Umbilical cord (tissue), 2 donors: Measurements from ENCODE around the gene NRROS. TPM values are rescaled to one million over a fixed set of nuclear protein-coding genes. Genes with fewer than 3 reads are reported as not detected.
A peak's percentile ranks its signal among the peaks of the same experiment; 100 is the strongest.
"Not testable (repeated sequence)": the region's sequence is repeated elsewhere in the genome, so short reads cannot be mapped to it uniquely, and the experiment has no call there.

ENCODE experiments used
- DNase-seq: peaks from one replicate; pipeline ENCODE4 v3.0.0-alpha.2; 2015; ENCODE audit warnings: low spot score
- total RNA-seq: library from RNA; depleted of rRNA; stranded (reverse); fragments of >200 nt; gene quantifications from one replicate; pipeline ENCODE4 v1.2.3, GENCODE V29; 2014; ENCODE audit warnings: low replicate concordance; ENCODE audit not compliant: insufficient read depth

The NRROS gene
- total RNA-seq, 1 donor from 2014 or later = 0.96 TPM

DNA sequence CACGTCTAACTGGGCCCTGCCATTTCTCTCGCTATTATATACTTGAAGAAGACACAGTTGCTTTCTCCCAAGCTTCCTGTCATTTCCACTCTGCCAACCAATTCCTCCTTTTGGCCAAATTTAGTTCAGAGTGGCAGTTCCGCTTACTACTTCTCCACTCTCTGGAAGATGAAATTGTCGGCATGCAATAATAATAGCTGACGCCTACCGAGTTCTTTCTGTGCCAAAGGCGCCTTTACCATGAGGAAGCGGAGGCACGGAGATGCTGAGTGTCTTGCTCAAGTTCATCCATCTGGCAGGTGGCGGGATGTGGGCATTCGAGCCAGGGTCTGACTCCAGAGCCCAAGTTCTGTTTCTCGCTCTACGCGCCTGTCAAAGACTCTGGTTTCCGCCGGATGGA lies 14.6 kb upstream of the NRROS start:
- no peak for DNase-seq

DNA sequence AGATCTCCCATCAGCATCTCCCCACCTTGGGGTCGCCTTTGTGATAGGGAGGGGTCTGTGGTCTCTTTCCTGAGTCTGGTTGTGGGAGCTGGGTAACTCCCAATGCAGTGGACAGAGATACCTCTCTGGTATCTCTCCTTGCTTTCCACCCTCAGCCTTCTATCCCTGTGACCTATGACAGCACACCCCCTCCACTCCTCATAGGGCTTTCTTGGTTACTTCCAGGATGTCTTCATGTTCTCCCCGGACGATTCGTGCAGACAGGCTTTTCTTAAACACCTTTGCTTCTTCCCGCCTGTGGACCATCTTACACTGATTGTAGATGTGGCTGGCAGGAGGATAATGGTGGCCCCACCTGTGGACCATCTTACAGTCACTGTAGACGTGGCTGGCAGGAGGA lies 14.2 kb upstream of the NRROS start:
- DNase-seq = no peak

DNA sequence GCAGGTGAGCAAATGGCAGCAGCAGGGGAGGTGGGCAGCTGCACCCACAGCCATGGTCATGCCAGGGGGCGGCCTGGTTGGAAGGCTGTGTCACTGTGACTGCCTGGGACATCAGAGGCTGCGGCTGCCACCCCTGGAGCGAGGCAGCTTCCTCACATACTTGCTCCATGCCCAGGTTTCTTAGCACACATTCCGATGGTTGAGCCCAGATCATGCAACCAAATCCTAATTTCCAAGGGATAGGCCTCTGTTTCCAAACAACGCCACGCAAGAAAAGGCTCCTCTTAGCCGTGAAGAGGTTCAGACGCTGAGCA lies 11.6 kb upstream of the NRROS start:
- no peak for DNase-seq

DNA sequence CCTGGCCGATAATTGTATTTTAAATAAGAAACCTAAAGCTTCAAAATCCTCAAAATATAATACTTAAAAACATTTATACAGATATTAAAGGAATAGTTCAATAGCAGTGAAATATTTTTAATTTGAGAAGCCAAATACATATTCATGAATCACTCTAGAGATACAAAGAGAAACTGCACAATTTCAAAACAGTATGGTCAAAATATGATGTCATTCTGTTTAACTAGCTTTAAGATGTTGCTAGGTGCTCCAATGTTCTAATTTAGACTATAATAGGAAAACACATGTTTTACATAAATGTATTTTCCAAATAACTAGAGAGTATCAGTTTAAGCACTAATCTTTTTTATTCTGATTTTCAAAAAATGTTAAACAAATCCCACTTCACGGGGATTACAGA lies 10.3 kb upstream of the NRROS start:
- DNase-seq = no peak

DNA sequence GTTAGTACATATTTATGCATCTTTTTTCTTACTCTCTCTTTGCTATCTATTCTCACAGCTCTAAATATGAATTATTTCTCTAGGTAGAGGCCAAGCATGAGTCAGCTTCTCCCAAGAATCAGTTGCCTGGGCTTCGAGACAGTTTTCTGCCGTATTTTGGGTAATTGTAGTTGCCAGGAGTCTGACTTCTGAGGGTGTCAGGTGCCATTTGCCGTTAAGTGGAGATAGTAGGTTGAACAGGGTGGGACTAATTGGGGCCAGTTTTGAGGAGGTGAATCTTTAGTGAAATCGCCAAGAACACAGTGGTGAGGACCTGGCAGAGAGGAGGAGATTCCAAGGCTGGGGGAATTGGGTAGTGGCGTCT lies 7.8 kb upstream of the NRROS start:
- DNase-seq = no peak

DNA sequence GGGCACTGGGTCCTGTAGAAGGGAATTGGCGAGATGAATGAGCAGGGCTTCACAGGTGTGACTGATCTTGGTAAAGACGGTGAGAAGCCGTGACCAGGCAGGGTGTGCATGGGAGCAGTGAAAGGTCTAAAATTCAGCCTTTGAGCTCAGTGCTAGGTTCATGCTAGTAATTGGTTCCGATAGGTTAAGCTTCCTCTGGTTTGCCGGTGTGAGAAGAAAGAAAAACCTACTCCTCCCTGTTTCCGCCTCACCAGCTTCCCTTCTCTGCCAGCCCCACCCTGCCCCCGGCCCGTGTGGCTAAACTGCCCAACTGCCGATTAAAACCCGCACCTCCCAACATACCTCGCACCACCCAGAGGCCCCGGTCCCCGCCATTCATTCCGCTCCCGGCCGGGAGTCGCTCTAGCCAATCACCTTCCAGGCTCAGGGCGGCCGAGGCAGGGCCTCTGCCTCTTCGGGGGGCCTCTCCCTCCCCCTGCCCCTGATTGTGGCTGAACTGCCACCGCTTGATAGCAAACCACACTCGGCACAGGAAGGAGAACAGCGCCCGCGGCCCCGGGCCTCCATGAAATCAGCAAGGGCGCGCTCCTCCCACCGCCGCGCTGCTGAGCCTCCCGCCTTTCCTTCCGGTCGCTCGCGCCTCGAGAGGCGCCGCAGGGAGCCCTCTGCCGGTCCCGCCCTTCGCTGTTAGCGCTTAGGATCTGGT lies 7.3 kb upstream of the NRROS start:
- peak; percentile 91 for DNase-seq

DNA sequence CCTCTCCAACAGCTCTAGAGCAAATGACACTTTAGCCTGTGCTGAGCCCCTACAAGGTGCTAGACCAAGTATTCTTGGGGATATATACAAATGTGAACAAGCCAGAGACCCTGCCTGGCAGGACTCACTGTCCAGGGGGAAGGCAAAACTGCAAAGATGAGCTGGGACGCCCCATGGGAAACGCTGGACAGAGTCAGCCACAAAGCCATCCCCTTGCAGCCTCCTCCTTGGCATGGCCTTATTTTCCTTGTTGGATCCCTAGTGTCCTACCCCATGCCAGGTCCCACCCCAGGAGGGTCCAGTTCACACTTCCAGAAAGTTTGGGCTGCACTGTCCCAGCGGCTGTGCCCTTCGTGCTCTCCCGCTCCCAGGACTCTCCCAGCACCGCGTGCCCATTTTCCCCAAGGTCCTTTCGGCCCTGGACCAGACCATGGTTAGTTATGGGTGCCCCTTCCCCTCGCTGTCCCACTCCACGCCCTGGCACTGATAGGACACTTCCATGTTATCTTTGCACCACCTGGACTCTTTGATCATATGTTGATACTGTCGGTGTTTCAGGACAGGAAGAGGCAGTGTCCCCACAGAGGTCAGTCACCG lies 5.8 kb upstream of the NRROS start:
- DNase-seq = no peak

DNA sequence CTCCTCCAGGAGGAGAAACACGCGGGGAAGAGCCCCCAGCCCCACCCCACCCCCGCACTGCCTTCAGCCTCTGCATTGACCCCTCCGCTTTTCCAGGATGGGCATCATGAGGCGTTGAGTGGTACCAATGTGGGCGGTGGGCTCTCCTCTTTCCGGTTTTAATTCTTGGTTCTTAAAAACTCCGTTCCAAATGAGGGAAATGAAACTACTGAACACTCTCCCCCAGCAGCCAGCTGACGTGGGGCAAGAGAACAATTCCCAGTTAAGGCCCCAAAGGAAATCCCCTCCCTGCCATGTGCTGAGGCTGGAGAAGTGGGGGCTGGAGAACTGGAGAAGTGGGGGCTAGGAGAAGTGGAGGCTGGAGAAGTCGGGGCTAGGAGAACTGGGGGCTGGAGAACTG lies 5.3 kb upstream of the NRROS start:
- DNase-seq = no peak

DNA sequence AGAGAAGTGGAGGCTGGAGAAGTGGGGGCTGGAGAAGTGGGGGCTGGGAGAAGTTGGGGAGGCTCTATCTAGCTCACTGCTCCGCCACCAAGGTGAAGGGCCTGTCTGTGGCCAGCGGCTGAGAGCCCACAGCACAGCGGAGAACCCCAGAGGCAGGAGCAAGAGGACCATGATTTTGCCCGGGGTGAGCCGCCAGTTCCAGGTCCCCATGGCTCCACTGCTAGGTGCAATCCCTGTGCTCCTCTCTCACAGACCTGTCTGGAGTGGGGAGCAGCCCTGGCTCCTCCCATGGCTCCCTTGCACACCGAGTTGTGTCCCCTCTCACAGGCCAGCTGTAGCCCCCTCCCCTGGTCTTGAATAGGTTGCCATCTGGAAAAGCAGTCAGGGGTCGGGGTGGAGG lies 4.7 kb upstream of the NRROS start:
- DNase-seq = no peak

DNA sequence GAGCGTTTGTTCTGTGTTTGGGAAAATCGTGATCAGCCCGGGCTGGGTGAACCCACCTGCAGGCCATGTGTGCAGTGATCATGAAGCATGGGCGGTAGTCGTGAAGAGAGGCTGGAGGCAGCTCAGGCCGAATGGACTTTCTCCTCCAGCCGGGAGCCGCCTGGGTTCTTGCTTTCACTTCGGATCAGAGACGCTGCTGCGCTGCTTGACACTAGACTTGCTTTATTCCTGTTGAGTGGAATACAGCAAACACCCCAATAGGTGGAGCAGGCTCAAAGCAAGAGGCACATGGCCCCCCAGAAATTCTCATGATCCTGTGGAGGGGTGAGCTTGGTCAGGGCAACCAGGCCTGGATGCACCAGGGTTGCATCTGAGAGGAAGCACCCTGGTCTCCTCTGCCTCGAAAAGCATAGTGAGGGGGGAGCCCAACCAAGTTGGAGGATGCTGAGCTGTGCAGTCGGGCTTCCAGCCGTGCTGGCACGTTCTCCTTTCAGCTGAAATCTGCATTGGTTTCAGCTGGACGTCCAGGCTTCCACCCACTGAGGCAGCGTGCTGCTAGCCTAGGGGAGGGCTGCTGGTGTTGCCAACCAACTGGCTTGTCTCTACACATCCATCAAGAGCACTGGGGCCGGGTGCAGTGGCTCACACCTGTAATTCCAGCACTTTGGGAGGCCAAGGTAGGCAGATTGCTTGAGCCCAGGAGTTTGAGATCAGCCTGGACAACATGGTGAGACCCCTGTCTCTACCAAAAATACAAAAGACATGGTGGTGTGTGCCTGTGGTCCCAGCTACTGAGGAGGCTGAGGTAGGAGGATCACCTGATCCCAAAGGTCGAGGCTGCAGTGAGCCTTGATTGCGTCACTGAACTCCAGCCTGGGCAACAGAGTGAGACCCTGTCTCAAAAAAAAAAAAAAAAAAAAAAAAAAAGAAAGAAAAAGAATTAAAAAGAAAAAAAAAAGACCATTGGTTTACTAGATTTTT lies 2.8 kb upstream of the NRROS start:
- no peak for DNase-seq

DNA sequence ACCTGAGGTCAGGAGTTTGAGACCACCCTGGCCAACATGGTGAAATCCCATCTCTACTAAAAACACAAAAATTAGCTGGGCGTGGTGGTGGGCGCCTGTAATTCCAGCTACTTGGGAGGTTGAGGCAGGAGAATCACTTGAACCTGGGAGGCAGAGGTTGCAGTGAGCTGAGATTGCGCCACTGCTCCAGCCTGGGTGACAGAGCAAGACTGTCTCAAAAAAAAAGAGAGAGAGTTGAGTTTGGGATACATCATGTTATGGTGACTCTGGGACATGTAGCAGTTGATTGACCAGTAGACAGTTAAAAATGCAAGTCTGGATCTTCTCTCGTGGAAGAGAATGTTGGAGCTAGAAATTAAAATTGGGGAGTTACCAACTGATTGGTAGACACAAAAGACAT lies 1.6 kb upstream of the NRROS start:
- not testable (repeated sequence) for DNase-seq

DNA sequence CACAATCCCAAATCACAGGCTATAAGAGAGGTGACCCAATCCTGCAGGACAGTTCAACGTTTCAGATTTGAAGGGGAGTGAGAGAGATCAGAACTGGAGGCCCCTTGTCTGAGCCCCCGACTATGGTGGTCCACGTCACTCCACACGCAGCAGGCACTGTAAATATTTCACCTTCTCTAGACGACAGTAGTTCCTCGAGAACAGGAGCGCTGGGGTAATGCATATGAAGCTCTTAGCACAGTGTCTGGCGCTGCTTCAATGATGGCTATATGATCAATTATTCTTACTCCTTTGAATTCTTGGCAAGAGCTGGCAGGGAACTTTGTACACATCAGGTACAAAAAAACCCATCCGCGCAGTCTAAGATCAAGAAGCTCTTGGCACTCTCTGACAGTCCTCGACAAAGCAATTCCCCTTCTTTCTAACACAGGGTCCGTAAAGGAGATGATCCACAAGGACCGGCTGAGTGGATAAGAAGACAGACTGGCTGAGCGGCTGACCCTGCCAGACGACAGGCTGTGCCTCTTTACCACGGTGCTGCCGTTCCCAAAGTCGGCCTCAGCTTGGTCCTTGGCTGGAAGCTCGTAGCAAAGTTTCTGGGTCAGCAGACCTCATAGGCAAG lies 522 bp upstream of the NRROS start:
- no peak for DNase-seq

DNA sequence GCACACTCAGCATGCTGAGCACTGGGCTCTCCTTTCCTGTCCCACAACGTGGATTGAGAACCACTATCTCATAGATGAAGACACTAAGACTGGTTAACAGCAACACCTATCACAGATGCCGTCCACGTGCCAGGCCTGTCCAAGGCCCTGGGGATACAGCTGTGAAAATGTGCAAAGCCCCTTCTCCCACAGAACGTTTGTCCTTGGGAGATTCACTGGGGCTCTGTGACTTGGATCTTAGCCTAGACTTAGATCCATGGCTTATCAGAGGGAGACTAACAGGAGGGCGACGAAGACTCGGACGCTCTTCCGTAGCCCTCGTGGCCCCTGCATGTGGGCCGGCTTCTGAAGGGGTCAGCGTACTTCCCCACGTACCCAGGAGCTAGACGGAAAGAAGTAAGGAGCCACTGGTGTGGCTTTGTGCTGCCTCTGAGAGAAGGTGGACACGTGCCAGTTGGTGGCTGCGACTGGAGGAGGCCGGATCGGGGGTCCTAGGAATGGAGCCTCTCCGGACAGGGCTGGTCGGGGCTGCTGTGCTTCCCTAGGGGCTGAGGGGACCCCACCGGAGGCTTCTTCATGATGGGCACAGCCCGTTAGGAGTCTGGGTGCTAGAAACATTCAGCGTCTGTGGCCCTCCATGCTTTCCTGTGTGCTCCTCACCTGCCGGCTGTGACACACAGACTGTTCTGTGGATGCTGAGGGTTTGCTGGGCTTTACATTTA lies 964 bp downstream of the NRROS start:
- DNase-seq = no peak

DNA sequence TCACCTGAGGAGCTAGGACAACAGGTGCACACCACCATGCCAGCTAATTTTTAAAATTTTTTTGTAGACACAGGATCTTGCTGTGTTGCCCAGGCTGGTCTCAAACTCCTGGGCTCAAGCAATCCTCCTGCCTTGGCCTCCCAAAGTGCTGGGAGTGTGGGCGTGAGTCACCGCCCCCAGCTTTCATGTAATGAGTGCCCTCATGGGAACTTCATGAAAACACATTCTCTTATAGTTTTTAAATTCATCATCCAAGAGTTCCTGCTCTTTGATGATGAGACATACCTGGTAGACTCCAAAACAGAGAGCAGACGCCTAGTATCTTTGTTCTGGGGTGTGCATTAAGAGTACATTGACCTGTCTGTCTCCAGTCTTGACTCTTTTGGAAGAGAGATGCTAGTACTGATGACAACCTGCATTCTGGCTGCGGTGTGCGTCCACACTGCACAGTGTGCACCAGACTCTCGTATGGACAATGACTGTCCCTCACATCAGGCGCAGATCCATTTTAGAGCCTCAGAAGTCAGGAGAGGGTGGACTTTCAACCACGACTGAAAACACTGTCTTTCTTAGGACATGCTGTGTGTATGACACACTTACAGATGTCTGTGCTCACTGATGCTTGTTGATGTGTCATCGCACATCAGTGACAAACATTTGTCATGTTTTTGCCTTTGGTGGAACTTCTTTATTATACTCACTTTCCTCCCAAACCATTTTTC lies 2.0 kb downstream of the NRROS start:
- no peak for DNase-seq

DNA sequence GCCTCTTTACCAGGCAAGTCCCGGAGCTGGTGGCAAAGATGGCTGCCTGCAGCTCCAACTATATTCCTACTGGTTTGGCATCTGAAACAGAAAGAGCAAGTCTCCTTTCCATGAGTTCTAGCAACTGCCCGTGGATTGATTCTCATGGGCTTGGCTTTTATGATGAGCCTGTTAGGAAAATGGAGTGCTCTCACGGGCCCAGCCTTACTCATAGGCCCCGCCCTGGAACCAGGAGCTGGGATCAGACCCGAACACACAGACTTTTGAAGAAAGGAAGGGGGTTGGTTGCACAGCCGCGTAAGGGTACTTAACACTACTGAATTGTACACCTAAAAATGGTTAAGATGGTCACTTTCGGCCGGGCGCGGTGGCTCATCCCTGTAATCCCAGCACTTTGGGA lies 2.9 kb downstream of the NRROS start:
- no peak for DNase-seq

DNA sequence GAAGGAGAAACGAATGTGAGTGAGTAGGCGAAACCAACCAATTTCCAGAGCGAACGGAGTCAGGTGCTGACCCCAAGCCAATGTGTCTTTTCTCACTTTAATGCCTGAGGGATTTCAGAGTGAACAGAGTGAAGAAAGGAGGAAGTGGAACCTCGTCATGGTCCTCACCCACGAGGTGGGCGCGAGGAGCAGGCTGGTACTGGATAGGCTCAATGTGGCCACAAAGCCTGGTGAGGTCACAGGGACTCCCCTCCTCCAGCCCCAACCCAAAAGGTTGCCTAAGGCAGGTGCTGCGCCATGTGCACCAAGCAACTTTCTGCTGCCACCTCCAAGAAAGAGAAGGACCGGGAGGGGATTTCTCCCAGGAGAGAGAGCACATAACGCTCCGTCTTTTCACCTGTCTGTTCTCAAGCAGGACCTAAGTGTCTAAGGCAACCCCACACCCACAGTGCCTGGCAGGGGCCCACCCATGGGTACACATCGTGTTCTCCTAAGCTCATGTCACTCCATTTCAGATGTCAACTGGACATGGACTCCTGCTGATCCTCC lies 3.8 kb downstream of the NRROS start:
- no peak for DNase-seq

DNA sequence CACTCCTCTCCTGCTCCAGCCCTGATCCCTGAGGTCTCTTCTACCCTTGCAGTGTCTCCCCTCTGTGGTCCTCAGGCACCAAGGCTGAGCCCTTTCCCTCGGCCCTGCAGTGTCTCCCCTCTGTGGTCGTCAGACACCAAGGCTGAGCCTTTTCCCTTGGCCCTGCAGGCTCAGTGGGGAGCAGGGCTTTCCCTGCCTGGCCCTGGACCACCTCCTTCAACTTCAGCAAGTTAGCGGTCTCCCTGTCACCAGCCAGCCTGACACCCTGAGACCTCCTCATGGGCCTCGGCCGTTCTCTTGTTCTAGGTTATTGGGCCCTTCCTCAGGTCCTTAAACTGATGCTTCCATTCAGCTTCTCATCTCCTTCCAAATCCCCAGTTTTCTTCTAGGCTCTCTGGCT lies 4.3 kb downstream of the NRROS start:
- DNase-seq = no peak

DNA sequence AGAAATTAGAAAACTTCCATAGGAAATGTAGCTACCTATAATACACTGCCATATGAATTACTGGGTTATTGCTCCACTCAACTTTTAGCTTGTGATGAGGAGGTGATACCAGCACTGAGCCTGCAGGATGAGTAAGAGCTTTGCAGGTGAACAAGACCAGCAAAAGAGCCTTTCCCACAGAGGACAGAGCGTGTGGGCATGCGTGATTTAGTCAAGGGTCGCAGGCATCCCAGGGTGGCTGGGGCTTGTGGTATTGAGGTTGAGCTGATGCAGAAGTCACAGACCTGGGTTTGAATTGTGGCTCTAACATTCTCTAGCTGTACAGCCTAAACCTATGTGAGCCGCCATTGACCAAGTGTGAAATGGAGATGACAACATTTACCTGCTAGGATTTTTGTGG lies 5.6 kb downstream of the NRROS start:
- no peak for DNase-seq

DNA sequence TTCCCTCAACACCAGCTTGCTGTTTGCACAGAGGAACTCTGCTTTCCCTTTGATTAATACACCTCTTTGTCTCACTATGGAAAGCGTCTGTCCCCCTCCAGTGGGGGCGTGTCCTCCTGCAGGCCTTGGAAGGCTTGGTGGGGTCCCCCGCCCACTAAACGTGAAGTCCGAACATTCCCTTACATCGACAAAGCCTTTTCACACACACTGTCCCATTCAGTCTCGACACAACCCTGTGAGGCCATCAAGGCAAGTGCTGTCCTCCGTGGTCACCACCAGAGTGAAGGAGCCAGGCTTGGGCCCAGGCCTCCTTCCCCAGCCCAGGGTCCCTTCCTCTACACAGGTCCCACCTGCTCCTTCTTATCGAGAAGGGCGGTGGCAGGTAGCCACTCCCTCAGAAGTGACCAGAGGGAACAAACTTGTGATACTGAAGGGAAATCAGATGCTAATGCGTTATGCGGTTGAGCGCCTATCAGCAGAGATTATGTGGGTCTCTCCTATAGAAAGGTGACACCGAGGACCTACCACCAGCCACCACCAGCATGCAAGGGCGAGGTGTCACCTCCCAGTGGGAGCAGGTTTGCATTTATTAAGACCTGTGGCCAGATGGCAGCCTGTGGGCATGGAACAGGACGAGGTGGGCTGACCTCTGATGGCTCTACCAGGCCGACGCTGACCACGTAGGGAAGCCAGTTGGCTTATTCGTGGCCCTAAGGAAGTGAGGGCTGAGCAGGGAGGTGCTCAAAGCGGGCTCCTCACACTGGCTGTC lies 6.6 kb downstream of the NRROS start:
- no peak for DNase-seq

DNA sequence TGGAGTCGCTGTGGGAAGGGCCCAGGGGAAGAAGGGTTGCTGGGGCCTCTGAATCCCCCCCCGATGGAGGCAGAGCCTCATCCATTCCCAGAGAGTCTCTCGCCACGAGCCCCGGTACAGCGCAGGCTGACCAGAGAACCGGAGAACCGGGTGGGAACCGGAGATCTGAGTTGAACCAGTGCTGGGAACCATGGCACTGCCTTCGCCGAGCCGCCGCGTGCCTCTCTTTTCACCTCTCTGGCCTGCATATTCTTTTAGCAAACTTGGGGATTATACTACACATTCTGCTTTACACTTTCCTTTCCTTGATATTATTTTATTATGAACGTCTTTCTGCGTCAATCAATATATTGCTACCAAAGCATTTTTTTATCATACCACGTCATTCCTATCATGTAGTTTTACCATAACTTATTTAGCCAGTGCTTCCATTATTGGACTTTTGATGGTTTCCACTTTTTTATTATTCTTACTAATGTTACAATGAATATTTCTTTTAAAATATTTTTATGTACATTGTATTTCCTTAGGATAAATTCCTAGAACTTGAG lies 7.2 kb downstream of the NRROS start:
- DNase-seq = no peak
